OCI-LY1 (cell line): ENCODE results near the gene SCNN1B.

Experiments
- H2AFZ ChIP-seq: fragments of 200-600 bp; sonication (generic), shearing (Covaris generic); 2 replicates; pipeline ENCODE4 v1.6.0; 2014; ENCODE audit warnings: antibody characterized with exemption, mild to moderate bottlenecking, low read length
- H3F3A ChIP-seq: fragments of 200-600 bp; sonication (generic), shearing (Covaris generic); 2 replicates; pipeline ENCODE4 v1.6.0; 2014; ENCODE audit warnings: mild to moderate bottlenecking, antibody characterized with exemption, low read length, moderate library complexity; ENCODE audit not compliant: insufficient read depth
- H3K27ac ChIP-seq: fragments of 200-600 bp; sonication (generic); 2 replicates; pipeline ENCODE4 v1.5.1; 2014; ENCODE audit warnings: low read length, mixed run types, mild to moderate bottlenecking, low read depth; ENCODE audit not compliant: poor library complexity, severe bottlenecking
- H3K27me3 ChIP-seq: fragments of 200-600 bp; sonication (generic); 2 replicates; pipeline ENCODE4 v1.6.0; 2014; ENCODE audit warnings: antibody characterized with exemption, mild to moderate bottlenecking, low read length, moderate library complexity; ENCODE audit not compliant: insufficient read depth
- H3K36me3 ChIP-seq: fragments of 200-600 bp; sonication (generic); 2 replicates; pipeline ENCODE4 v1.6.1; 2014; ENCODE audit warnings: mild to moderate bottlenecking, antibody characterized with exemption, low read length, moderate library complexity, mixed read lengths; ENCODE audit not compliant: insufficient read depth
- H3K4me1 ChIP-seq: fragments of 200-600 bp; sonication (generic); 2 replicates; pipeline ENCODE4 v1.5.1; 2014; ENCODE audit warnings: mild to moderate bottlenecking, low read length, moderate library complexity; ENCODE audit not compliant: insufficient read depth, severe bottlenecking
- H3K4me2 ChIP-seq: fragments of 200-600 bp; sonication (generic), shearing (Covaris generic); 2 replicates; pipeline ENCODE4 v1.6.1; 2014; ENCODE audit warnings: low read length
- H3K4me3 ChIP-seq: fragments of 200-600 bp; sonication (generic); 2 replicates; pipeline ENCODE4 v1.5.1; 2014; ENCODE audit warnings: low read length, low read depth, mild to moderate bottlenecking, mixed read lengths; ENCODE audit not compliant: poor library complexity, severe bottlenecking
- H3K79me2 ChIP-seq: fragments of 200-600 bp; shearing (Covaris generic); 2 replicates; pipeline ENCODE4 v1.6.1; 2016; ENCODE audit warnings: mixed run types, low read length, mixed read lengths; ENCODE audit not compliant: insufficient read depth
- H3K9ac ChIP-seq: fragments of 200-600 bp; sonication (generic), shearing (Covaris generic); 2 replicates; pipeline ENCODE4 v1.6.1; 2014; ENCODE audit warnings: mild to moderate bottlenecking, low read length, mixed read lengths
- H3K9me2 ChIP-seq: fragments of 200-600 bp; sonication (generic), shearing (Covaris generic); 2 replicates; pipeline ENCODE4 v1.6.1; 2014; ENCODE audit warnings: low read depth, mild to moderate bottlenecking, low read length, mixed read lengths
- H3K9me3 ChIP-seq: fragments of 200-600 bp; shearing (Covaris generic); 2 replicates; pipeline ENCODE4 v1.6.1; 2014; ENCODE audit warnings: low read length, mixed read lengths
- H4K20me1 ChIP-seq: fragments of 200-600 bp; sonication (generic), shearing (Covaris generic); 2 replicates; pipeline ENCODE4 v1.6.0; 2016; ENCODE audit warnings: mild to moderate bottlenecking, low read length; ENCODE audit not compliant: insufficient read depth
- EZH2 ChIP-seq: fragments of 200-600 bp; sonication (generic), shearing (Covaris generic); IDR thresholded peaks from 2 replicates; pipeline ENCODE4 v1.8.0; 2017; ENCODE audit warnings: borderline replicate concordance, mixed run types, mild to moderate bottlenecking, antibody characterized with exemption, low read length, moderate library complexity, mixed read lengths
- TF ChIP-seq, protein P1 (sequence below): fragments of 200-600 bp; sonication (generic), shearing (Covaris generic); IDR thresholded peaks from 2 replicates; pipeline ENCODE4 v1.5.1; 2017; ENCODE audit warnings: mild to moderate bottlenecking, antibody characterized with exemption, low read length, moderate library complexity, mixed read lengths

The SCNN1B gene

DNA sequence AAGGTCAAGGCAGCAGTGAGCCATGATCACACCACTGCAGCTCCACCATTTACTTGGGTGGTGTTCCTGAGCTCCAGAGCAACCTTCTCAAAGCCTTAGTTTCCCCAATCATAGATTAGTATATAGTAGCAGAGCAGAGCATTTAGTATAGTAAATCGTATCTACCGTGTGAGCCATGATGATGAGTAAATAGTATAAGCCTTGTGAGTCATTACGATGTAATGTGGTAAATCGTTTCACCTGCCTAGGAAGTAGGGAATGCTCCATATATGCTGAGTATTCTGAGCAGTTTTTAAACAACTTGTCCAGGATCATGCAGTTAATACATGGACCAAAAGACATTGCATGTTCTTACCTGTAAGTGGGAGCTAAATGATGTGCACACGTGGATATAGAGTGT, 66.4 kb downstream of the SCNN1B start:
- TF ChIP-seq EZH2 = no peak
- TF ChIP-seq, protein P1, sequence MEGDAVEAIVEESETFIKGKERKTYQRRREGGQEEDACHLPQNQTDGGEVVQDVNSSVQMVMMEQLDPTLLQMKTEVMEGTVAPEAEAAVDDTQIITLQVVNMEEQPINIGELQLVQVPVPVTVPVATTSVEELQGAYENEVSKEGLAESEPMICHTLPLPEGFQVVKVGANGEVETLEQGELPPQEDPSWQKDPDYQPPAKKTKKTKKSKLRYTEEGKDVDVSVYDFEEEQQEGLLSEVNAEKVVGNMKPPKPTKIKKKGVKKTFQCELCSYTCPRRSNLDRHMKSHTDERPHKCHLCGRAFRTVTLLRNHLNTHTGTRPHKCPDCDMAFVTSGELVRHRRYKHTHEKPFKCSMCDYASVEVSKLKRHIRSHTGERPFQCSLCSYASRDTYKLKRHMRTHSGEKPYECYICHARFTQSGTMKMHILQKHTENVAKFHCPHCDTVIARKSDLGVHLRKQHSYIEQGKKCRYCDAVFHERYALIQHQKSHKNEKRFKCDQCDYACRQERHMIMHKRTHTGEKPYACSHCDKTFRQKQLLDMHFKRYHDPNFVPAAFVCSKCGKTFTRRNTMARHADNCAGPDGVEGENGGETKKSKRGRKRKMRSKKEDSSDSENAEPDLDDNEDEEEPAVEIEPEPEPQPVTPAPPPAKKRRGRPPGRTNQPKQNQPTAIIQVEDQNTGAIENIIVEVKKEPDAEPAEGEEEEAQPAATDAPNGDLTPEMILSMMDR = no peak
- H3K27me3 ChIP-seq = no peaks in the 10 kb centered on the region
- no peaks in the 10 kb centered on the region for H3K36me3 ChIP-seq
- H3K4me2 ChIP-seq = no peak overlapping the region
- H2AFZ ChIP-seq = no peak overlapping the region
- H3K9me2 ChIP-seq = no peaks in the 10 kb centered on the region
- H3K27ac ChIP-seq = no peak overlapping the region
- H3K4me1 ChIP-seq = peaks cover 9% of the 10 kb centered on the region
- H3K79me2 ChIP-seq = no peaks in the 10 kb centered on the region
- no peak overlapping the region for H3K4me3 ChIP-seq
- no peaks in the 10 kb centered on the region for H4K20me1 ChIP-seq
- H3K9me3 ChIP-seq = no peaks in the 10 kb centered on the region
- H3K9ac ChIP-seq = no peak overlapping the region
- H3F3A ChIP-seq = no peaks in the 10 kb centered on the region

DNA sequence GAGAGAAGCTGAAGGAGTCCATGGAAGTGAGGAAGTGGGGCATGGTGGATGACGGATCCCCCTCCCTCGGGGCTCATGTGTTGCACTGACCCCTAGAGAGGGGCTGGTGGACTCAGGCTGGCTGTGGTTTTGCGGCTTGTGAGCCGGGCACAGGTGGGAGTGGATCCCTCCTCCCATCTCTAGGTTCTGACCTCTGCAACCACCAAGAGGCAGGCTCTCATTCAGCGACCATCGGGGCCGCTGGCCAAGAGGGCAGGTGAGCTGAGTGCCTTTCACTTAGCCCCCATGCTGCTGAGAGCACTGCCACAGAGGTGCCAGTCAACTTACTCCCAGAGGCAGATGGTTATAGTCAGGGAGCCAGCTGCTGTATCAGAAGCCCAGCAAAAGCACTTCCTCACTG, 67.3 kb downstream of the SCNN1B start:
- Histone ChIP-seq H3F3A (no peaks in the 10 kb centered on the region), H3K9me3 (no peaks in the 10 kb centered on the region), H3K27ac (no peak overlapping the region), H3K27me3 (no peaks in the 10 kb centered on the region), H3K79me2 (no peaks in the 10 kb centered on the region), H3K9ac (no peak overlapping the region), H2AFZ (no peak overlapping the region), H3K4me2 (no peak overlapping the region), H3K4me1 (peaks cover 9% of the 10 kb centered on the region), H4K20me1 (no peaks in the 10 kb centered on the region), H3K9me2 (no peaks in the 10 kb centered on the region), H3K36me3 (no peaks in the 10 kb centered on the region), H3K4me3 (no peak overlapping the region)
- TF ChIP-seq EZH2 = no peak
- TF ChIP-seq, protein P1 = no peak

DNA sequence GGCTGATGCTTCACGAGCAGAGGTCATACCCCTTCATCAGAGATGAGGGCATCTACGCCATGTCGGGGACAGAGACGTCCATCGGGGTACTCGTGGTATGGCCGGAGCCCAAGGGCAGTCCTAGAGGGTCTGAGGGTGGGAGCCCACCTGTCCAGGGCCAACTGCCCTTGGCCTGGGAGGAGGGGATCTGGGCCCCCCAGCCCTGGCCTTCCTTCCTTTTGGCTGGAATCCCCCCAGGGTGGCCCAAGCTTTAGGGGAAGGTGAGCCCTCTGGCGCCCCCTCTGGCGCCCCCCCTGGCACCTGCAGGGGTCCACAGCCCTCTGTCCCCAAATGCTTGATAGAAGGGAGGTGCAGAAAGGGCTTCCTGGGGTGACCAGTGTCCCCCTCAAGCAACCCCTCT, 69.3 kb downstream of the SCNN1B start:
- Histone ChIP-seq H3K4me2 (no peak overlapping the region), H3K9me3 (no peaks in the 10 kb centered on the region), H3K27me3 (no peaks in the 10 kb centered on the region), H3F3A (no peaks in the 10 kb centered on the region), H3K27ac (no peak overlapping the region), H3K9ac (no peak overlapping the region), H3K4me3 (no peak overlapping the region), H3K36me3 (no peaks in the 10 kb centered on the region), H3K4me1 (no peaks in the 10 kb centered on the region), H2AFZ (no peak overlapping the region), H3K9me2 (no peaks in the 10 kb centered on the region), H3K79me2 (no peaks in the 10 kb centered on the region), H4K20me1 (no peaks in the 10 kb centered on the region)
- TF ChIP-seq EZH2 = no peak
- TF ChIP-seq, protein P1 = peak; percentile 38
